Loucy (cell line): ENCODE measurements around the gene SRCIN1.
A peak's percentile ranks its signal among the peaks of the same experiment; 100 is the strongest.

Experiments used
- H2AFZ ChIP-seq: fragments of 200-600 bp; sonication (generic); 2 replicates; pipeline ENCODE4 v1.6.0; 2016; ENCODE audit warnings: antibody characterized with exemption, mild to moderate bottlenecking, low read length, moderate library complexity
- H3F3A ChIP-seq: fragments of 200-600 bp; 2 replicates; pipeline ENCODE4 v1.6.0; 2016; ENCODE audit warnings: antibody characterized with exemption, low read depth, mild to moderate bottlenecking
- H3K27me3 ChIP-seq: fragments of 200-600 bp; sonication (generic); 2 replicates; pipeline ENCODE4 v1.6.1; 2014; ENCODE audit warnings: low read length, mild to moderate bottlenecking; ENCODE audit not compliant: insufficient read depth, poor library complexity, severe bottlenecking
- H3K36me3 ChIP-seq: fragments of 200-600 bp; sonication (generic); 2 replicates; pipeline ENCODE4 v1.6.1; 2016; ENCODE audit warnings: low read length; ENCODE audit not compliant: insufficient read depth
- H3K4me1 ChIP-seq: fragments of 200-600 bp; sonication (generic); 2 replicates; pipeline ENCODE4 v1.5.1; 2014; ENCODE audit warnings: low read length, mild to moderate bottlenecking; ENCODE audit not compliant: insufficient read depth, poor library complexity, severe bottlenecking
- H3K4me2 ChIP-seq: fragments of 200-600 bp; sonication (generic); 2 replicates; pipeline ENCODE4 v1.6.0; 2014; ENCODE audit warnings: antibody characterized with exemption, low read length, low read depth, mild to moderate bottlenecking; ENCODE audit not compliant: poor library complexity, severe bottlenecking
- H3K4me3 ChIP-seq: fragments of 200-600 bp; sonication (generic); 2 replicates; pipeline ENCODE4 v1.5.1; 2014; ENCODE audit warnings: low read length, mild to moderate bottlenecking, mixed read lengths; ENCODE audit not compliant: poor library complexity, severe bottlenecking
- H3K79me2 ChIP-seq: fragments of 200-600 bp; sonication (generic); 2 replicates; pipeline ENCODE4 v1.6.1; 2014; ENCODE audit warnings: low read length; ENCODE audit not compliant: insufficient read depth
- H3K9ac ChIP-seq: fragments of 200-600 bp; sonication (generic); 2 replicates; pipeline ENCODE4 v1.6.0; 2014; ENCODE audit warnings: mild to moderate bottlenecking, low read depth, low read length, moderate library complexity; ENCODE audit not compliant: poor library complexity, severe bottlenecking
- H3K9me2 ChIP-seq: fragments of 200-600 bp; sonication (generic); replicated peaks from 2 replicates; pipeline ENCODE4 v1.6.1; 2016; ENCODE audit warnings: low read depth, low read length, mixed read lengths
- H3K9me3 ChIP-seq: fragments of 200-600 bp; sonication (generic); 2 replicates; pipeline ENCODE4 v1.6.1; 2014; ENCODE audit warnings: mild to moderate bottlenecking, antibody characterized with exemption, low read length, low read depth; ENCODE audit not compliant: insufficient read depth
- H4K20me1 ChIP-seq: fragments of 200-600 bp; sonication (generic); 2 replicates; pipeline ENCODE4 v1.6.0; 2014; ENCODE audit warnings: antibody characterized with exemption, low read length, mild to moderate bottlenecking; ENCODE audit not compliant: insufficient read depth, poor library complexity, severe bottlenecking
- CTCF ChIP-seq: fragments of 200-600 bp; sonication (generic); conservative IDR thresholded peaks from 2 replicates; pipeline ENCODE4 v1.5.1; 2014; ENCODE audit warnings: mild to moderate bottlenecking, antibody characterized with exemption, low read length
- EZH2phosphoT487 ChIP-seq: fragments of 200-600 bp; IDR thresholded peaks from 2 replicates; pipeline ENCODE4 v1.6.1; 2018; ENCODE audit warnings: antibody characterized with exemption, mild to moderate bottlenecking, moderate library complexity, borderline replicate concordance

The SRCIN1 gene

GRCh38 chr17:38571833-38572668 lies 33.7 kb downstream of the SRCIN1 start:
- Histone ChIP-seq H3K4me1 (peaks cover 12% of the 10 kb centered on the region), H3K79me2 (no peaks in the 10 kb centered on the region), H3K4me3 (peak overlapping the region; percentile 56), H3F3A (no peaks in the 10 kb centered on the region), H4K20me1 (no peaks in the 10 kb centered on the region), H3K27me3 (peaks cover 14% of the 10 kb centered on the region), H3K9me2 (no peaks in the 10 kb centered on the region), H2AFZ (no peak overlapping the region), H3K36me3 (no peaks in the 10 kb centered on the region), H3K9ac (no peak overlapping the region), H3K9me3 (no peaks in the 10 kb centered on the region), H3K4me2 (peak overlapping the region; percentile 68)
- no peak for TF ChIP-seq EZH2phosphoT487
- TF ChIP-seq CTCF: no peak

GRCh38 chr17:38569701-38570512 lies 35.8 kb downstream of the SRCIN1 start:
- Histone ChIP-seq H3K4me1 (peaks cover 12% of the 10 kb centered on the region), H3K27me3 (peaks cover 14% of the 10 kb centered on the region), H3K9me2 (no peaks in the 10 kb centered on the region), H3K36me3 (no peaks in the 10 kb centered on the region), H3K9ac (no peak overlapping the region), H2AFZ (no peak overlapping the region), H3F3A (no peaks in the 10 kb centered on the region), H3K4me2 (no peak overlapping the region), H4K20me1 (no peaks in the 10 kb centered on the region), H3K9me3 (no peaks in the 10 kb centered on the region), H3K79me2 (no peaks in the 10 kb centered on the region), H3K4me3 (no peak overlapping the region)
- TF ChIP-seq EZH2phosphoT487 (no peak), CTCF (no peak)

- Histone ChIP-seq H3K4me3 (no peak overlapping the region), H3K4me1 (peaks cover 12% of the 10 kb centered on the region)
- TF ChIP-seq CTCF (no peak), EZH2phosphoT487 (no peak)
Observed at GRCh38 chr17:38568845-38569510, 36.8 kb downstream of the SRCIN1 start.

More at GRCh38 chr17:38568845-38569510, 36.8 kb downstream of the SRCIN1 start:
- H3K4me2 ChIP-seq: no peak overlapping the region
- H3K79me2 ChIP-seq: no peaks in the 10 kb centered on the region
- no peaks in the 10 kb centered on the region for H3K9me3 ChIP-seq
- no peak overlapping the region for H3K9ac ChIP-seq
- H3K27me3 ChIP-seq: peaks cover 12% of the 10 kb centered on the region
- no peaks in the 10 kb centered on the region for H3K36me3 ChIP-seq
- H3F3A ChIP-seq: no peaks in the 10 kb centered on the region
- no peak overlapping the region for H2AFZ ChIP-seq
- no peaks in the 10 kb centered on the region for H4K20me1 ChIP-seq
- no peaks in the 10 kb centered on the region for H3K9me2 ChIP-seq
